K562 (cell line): ENCODE data around the gene GVQW3. TPM values are rescaled to one million over a fixed set of nuclear protein-coding genes. Genes with fewer than 3 reads are reported as not detected.

Experiments
- ATF1 ChIP-seq, 2 experiments: fragments of 450-650 bp in 1 of 2; IDR thresholded peaks; 2 replicates each; pipeline ENCODE4 v1.6.1; 2016; ENCODE audit warnings: missing compliant biosample characterization in 1 of 2, missing genetic modification characterization in 1 of 2
- CBX3 ChIP-seq, 2 experiments: IDR thresholded peaks; 1 replicate in 1 of 2; 2 replicates in 1 of 2; pipeline ENCODE4 v1.6.1; 2012; ENCODE audit warnings: inconsistent platforms in 2 of 2, low read length in 2 of 2, borderline replicate concordance in 1 of 2, control low read depth in 1 of 2
- CXXC5 ChIP-seq: fragments of 250-450 bp; sonication (Bioruptor Pico); IDR thresholded peaks from 2 replicates; pipeline ENCODE4 v1.8.0; 2022; ENCODE audit warnings: inconsistent platforms, mild to moderate bottlenecking, moderate library complexity
- FOXP1 ChIP-seq: sonication (generic); formaldehyde crosslinking; IDR thresholded peaks from 2 replicates; pipeline ENCODE4 v1.8.0; 2022; ENCODE audit warnings: mild to moderate bottlenecking, missing genetic modification reagents
- GATAD2A ChIP-seq: fragments of 450-650 bp; IDR thresholded peaks from 2 replicates; pipeline ENCODE4 v1.6.1; 2017
- KDM2B ChIP-seq: fragments of 250-450 bp; sonication (Bioruptor Pico); IDR thresholded peaks from 2 replicates; pipeline ENCODE4 v1.8.0; 2021; ENCODE audit warnings: mild to moderate bottlenecking, moderate library complexity
- KLF13 ChIP-seq: fragments of 450-650 bp; IDR thresholded peaks from 2 replicates; pipeline ENCODE4 v1.6.1; 2016; ENCODE audit warnings: missing genetic modification characterization, low read depth, mild to moderate bottlenecking, missing compliant biosample characterization, moderate library complexity, borderline replicate concordance
- POLR2G ChIP-seq: fragments of 200-400 bp; formaldehyde crosslinking; IDR thresholded peaks from 2 replicates; pipeline ENCODE4 v1.6.1; 2017; ENCODE audit warnings: low read depth, mild to moderate bottlenecking, antibody characterized with exemption, low read length, moderate library complexity
- TAF1 ChIP-seq: IDR thresholded peaks from 2 replicates; pipeline ENCODE4 v1.6.1; 2011; ENCODE audit warnings: mild to moderate bottlenecking, low read length, moderate library complexity; ENCODE audit not compliant: insufficient read depth, control insufficient read depth, severe bottlenecking; ENCODE audit errors: extremely low read depth
- TOE1 ChIP-seq, 2 experiments: fragments of 450-650 bp in 1 of 2; sonication (generic) in 1 of 2; formaldehyde crosslinking in 1 of 2; IDR thresholded peaks; 2 replicates each; pipeline versions ENCODE4 v1.7.1 to v1.8.0; 2016 to 2022; ENCODE audit warnings: borderline replicate concordance in 2 of 2, mild to moderate bottlenecking in 2 of 2, antibody characterized with exemption in 1 of 2, inconsistent platforms in 1 of 2, low read depth in 1 of 2, missing genetic modification reagents in 1 of 2, moderate library complexity in 1 of 2
- ZNF134 ChIP-seq: fragments of 250-450 bp; sonication (Bioruptor Pico); conservative IDR thresholded peaks from 2 replicates; pipeline ENCODE4 v1.4.0; 2020
- ZNF324 ChIP-seq: fragments of 250-450 bp; sonication (Bioruptor Pico); IDR thresholded peaks from 2 replicates; pipeline ENCODE4 v1.4.0; 2020; ENCODE audit warnings: mild to moderate bottlenecking
- polyA plus RNA-seq, 8 experiments: library from polyadenylated mRNA; depleted of rRNA in 4 of 8; stranded (reverse) in 5 of 8; unstranded in 3 of 8; fragments of >200 nt; fragmentation: Nextera tagmentation in 2 of 8; fragmentation: Illumina TruSeq in 1 of 8; extraction: Ambion mirVana in 2 of 8; extraction: Trizol in 1 of 8; gene quantifications; 2 replicates each; pipeline versions ENCODE4 v1.2.1 to v1.2.3, GENCODE V29; 2011 to 2014; ENCODE audit warnings: inconsistent platforms in 1 of 8, missing spikeins in 1 of 8
- total RNA-seq, 7 experiments: library from RNA; depleted of rRNA in 6 of 7; stranded (reverse); fragments of >200 nt in 6 of 7; fragmentation: Illumina TruSeq in 2 of 7; extraction: Trizol in 2 of 7; gene quantifications; 2 replicates each; pipeline versions ENCODE4 v1.2.1 to v1.2.3, GENCODE V29; 2011 to 2021; ENCODE audit warnings: low replicate concordance in 1 of 7
- TF ChIP-seq, protein P1 (sequence below): sonication (generic); formaldehyde crosslinking; IDR thresholded peaks from 2 replicates; pipeline ENCODE4 v1.8.0; 2022; ENCODE audit warnings: mild to moderate bottlenecking, missing genetic modification reagents
- TF ChIP-seq, protein P2 (sequence below): IDR thresholded peaks from 2 replicates; pipeline ENCODE4 v1.6.1; 2016; ENCODE audit warnings: missing genetic modification characterization, missing compliant biosample characterization
- TF ChIP-seq, protein P3 (sequence below): fragments of 450-650 bp; formaldehyde crosslinking; IDR thresholded peaks from 2 replicates; pipeline ENCODE4 v1.4.0; 2022; ENCODE audit warnings: mild to moderate bottlenecking, moderate library complexity
- TF ChIP-seq, protein P4 (sequence below): sonication (generic); formaldehyde crosslinking; IDR thresholded peaks from 2 replicates; pipeline ENCODE4 v1.9.0; 2022; ENCODE audit warnings: mild to moderate bottlenecking, missing genetic modification reagents

The GVQW3 gene
- total and polyA plus RNA-seq, 9 of the 15 experiments (the other 6 are each of a cell fraction or from before 2014, with no cell fraction given) = 0.66 to 5.7 (median 2.1) TPM

DNA sequence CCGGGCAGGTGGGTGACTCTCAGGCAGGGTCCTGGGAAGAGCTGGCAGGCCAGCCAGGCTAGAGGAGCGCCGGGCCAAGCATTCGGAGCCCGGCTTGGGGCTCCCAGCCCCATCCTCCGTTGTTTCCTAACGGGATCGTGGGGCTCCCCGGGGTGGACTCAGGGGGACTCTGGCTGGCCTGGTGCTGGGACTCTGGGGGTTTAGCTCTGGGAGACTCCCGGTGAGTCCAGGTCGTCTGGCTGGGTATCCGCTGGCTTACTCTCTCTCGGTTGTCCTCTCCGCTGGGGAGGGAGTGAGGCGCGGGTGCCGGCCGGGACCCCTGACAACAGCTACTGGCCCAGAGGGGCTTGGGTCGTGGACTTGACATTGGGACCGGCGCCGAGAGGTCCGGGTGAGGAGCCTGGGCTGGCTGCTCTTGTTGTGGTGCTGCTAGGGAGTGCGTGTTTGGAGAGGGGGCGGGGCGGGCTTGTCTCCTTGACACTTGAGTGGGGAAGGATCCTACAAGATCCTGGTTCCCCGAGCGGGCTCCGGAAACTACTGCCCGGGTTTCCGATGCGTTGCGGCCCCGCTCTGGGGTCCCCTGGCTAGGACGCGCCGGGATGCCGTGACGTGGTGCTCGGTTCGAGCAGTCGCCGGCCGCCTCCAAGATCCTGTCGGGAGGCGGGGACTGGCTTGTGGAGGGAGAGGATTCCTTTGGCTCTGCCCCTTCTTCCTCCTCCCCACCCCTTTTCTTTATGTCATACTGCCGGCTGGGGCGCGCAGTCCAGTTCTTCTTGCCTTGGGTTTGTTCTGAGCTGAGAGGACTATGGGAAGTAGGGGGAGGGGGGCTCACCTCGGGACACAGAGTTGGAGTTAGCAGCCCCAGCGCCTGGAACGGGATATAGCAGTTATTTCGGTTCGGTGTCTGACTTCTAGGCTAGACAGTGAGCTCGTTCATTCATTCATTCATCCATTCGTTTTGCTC is 64.3 kb downstream of the GVQW3 start (continued):
- TF ChIP-seq KDM2B (no peak), FOXP1 (CRISPR knock-in tag) (peak; percentile 63; the same call in 1 of the 2 replicates), CBX3 (IDR thresholded peaks at IDR 0.05; ENCODE audit: borderline replicate concordance in 1 of 2, low read length in 2 of 2) (no peak), TOE1 (IDR thresholded peaks at IDR 0.05; ENCODE audit: borderline replicate concordance) (0 out of 2 replicates have a peak, but pooled peaks have one; percentile 31), TOE1 (CRISPR knock-in tag; IDR thresholded peaks at IDR 0.05; ENCODE audit: borderline replicate concordance, low read depth) (no peak), ZNF324 (CRISPR knock-in tag) (no peak), POLR2G (peak; percentile 77), KLF13 (peak; percentile 46; the same call in 1 of the 2 replicates), TAF1 (peak; percentile 66), GATAD2A (no peak), ATF1 (CRISPR knock-in tag; IDR thresholded peaks at IDR 0.05) (no peak), ATF1 (tag; IDR thresholded peaks at IDR 0.05) (peak; percentile 69), ZNF134 (no peak), CXXC5 (CRISPR knock-in tag) (no peak)
- TF ChIP-seq, protein P1, sequence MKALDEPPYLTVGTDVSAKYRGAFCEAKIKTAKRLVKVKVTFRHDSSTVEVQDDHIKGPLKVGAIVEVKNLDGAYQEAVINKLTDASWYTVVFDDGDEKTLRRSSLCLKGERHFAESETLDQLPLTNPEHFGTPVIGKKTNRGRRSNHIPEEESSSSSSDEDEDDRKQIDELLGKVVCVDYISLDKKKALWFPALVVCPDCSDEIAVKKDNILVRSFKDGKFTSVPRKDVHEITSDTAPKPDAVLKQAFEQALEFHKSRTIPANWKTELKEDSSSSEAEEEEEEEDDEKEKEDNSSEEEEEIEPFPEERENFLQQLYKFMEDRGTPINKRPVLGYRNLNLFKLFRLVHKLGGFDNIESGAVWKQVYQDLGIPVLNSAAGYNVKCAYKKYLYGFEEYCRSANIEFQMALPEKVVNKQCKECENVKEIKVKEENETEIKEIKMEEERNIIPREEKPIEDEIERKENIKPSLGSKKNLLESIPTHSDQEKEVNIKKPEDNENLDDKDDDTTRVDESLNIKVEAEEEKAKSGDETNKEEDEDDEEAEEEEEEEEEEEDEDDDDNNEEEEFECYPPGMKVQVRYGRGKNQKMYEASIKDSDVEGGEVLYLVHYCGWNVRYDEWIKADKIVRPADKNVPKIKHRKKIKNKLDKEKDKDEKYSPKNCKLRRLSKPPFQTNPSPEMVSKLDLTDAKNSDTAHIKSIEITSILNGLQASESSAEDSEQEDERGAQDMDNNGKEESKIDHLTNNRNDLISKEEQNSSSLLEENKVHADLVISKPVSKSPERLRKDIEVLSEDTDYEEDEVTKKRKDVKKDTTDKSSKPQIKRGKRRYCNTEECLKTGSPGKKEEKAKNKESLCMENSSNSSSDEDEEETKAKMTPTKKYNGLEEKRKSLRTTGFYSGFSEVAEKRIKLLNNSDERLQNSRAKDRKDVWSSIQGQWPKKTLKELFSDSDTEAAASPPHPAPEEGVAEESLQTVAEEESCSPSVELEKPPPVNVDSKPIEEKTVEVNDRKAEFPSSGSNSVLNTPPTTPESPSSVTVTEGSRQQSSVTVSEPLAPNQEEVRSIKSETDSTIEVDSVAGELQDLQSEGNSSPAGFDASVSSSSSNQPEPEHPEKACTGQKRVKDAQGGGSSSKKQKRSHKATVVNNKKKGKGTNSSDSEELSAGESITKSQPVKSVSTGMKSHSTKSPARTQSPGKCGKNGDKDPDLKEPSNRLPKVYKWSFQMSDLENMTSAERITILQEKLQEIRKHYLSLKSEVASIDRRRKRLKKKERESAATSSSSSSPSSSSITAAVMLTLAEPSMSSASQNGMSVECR (CRISPR knock-in tag) = peak; percentile 75; the same call in 1 of the 2 replicates
- TF ChIP-seq, protein P2, sequence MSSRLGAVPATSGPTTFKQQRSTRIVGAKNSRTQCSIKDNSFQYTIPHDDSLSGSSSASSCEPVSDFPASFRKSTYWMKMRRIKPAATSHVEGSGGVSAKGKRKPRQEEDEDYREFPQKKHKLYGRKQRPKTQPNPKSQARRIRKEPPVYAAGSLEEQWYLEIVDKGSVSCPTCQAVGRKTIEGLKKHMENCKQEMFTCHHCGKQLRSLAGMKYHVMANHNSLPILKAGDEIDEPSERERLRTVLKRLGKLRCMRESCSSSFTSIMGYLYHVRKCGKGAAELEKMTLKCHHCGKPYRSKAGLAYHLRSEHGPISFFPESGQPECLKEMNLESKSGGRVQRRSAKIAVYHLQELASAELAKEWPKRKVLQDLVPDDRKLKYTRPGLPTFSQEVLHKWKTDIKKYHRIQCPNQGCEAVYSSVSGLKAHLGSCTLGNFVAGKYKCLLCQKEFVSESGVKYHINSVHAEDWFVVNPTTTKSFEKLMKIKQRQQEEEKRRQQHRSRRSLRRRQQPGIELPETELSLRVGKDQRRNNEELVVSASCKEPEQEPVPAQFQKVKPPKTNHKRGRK (tag) = no peak
- TF ChIP-seq, protein P3, sequence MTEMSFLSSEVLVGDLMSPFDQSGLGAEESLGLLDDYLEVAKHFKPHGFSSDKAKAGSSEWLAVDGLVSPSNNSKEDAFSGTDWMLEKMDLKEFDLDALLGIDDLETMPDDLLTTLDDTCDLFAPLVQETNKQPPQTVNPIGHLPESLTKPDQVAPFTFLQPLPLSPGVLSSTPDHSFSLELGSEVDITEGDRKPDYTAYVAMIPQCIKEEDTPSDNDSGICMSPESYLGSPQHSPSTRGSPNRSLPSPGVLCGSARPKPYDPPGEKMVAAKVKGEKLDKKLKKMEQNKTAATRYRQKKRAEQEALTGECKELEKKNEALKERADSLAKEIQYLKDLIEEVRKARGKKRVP = no peak
- TF ChIP-seq, protein P4, sequence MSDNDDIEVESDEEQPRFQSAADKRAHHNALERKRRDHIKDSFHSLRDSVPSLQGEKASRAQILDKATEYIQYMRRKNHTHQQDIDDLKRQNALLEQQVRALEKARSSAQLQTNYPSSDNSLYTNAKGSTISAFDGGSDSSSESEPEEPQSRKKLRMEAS (CRISPR knock-in tag) = peak; percentile 75
